Fibroblast of lung (primary cell): ENCODE data around the gene MLKL.

Source experiments
- CTCF ChIP-seq, 2 donors: IDR thresholded peaks in 1 of 2; conservative IDR thresholded peaks in 1 of 2; 1 replicate in 1 of 2; 2 replicates in 1 of 2; pipeline ENCODE4 v1.5.1; 2011 to 2012; ENCODE audit warnings: low read length in 2 of 2, control low read depth in 1 of 2, inconsistent platforms in 1 of 2, low read depth in 1 of 2, mild to moderate bottlenecking in 1 of 2
- EZH2 ChIP-seq: IDR thresholded peaks from 2 replicates; pipeline ENCODE4 v1.5.1; 2012; ENCODE audit warnings: low read length, control low read depth, mild to moderate bottlenecking; ENCODE audit errors: missing control alignments

- TF ChIP-seq CTCF (conservative IDR thresholded peaks at IDR 0.05 in 1 of 2, IDR thresholded peaks at IDR 0.05 in 1 of 2; ENCODE audit: low read depth in 1 of 2, low read length in 2 of 2): no peak
- no peak for TF ChIP-seq EZH2
Observed at GRCh38 chr16:74695450-74696422, 4.9 kb downstream of the MLKL start.
